Natural killer cell (primary cell): ENCODE data around the gene CD86. TPM values are rescaled to one million over a fixed set of nuclear protein-coding genes. Genes with fewer than 3 reads are reported as not detected.
"Not testable (repeated sequence)": the region's sequence is repeated elsewhere in the genome, so short reads cannot be mapped to it uniquely, and the experiment has no call there.

Experiments
- ATAC-seq, 3 donors: fragments of 150-1000 bp in 2 of 3; fragments of 200-7000 bp in 1 of 3; cut with Tn5 transposase; 1 replicate in 1 of 3; 2 replicates in 2 of 3; pipeline ENCODE4 v1.10.0; 2021; ENCODE audit warnings: mild to moderate bottlenecking in 2 of 3, moderate library complexity in 2 of 3
- DNase-seq, 2 donors: peaks; one replicate each; pipeline versions ENCODE4 v3.0.0 to v3.0.0-alpha.2; 2013 to 2021; ENCODE audit warnings: mixed read lengths in 1 of 2
- H3K27ac ChIP-seq: one replicate; pipeline ENCODE4 v1.5.1; 2013; ENCODE audit warnings: mild to moderate bottlenecking, low read length
- H3K27me3 ChIP-seq: one replicate; pipeline ENCODE4 v1.6.1; 2013; ENCODE audit warnings: low read length; ENCODE audit not compliant: control insufficient read depth, insufficient read depth
- H3K36me3 ChIP-seq: one replicate; pipeline ENCODE4 v1.6.1; 2013; ENCODE audit warnings: low read length; ENCODE audit not compliant: control insufficient read depth, insufficient read depth
- H3K4me1 ChIP-seq: one replicate; pipeline ENCODE4 v1.6.1; 2013; ENCODE audit warnings: low read length; ENCODE audit not compliant: control insufficient read depth, insufficient read depth
- H3K4me3 ChIP-seq: one replicate; pipeline ENCODE4 v1.5.1; 2013; ENCODE audit warnings: low read length
- H3K9me3 ChIP-seq: one replicate; pipeline ENCODE4 v1.6.1; 2013; ENCODE audit warnings: low read length; ENCODE audit not compliant: control insufficient read depth, insufficient read depth
- H3K27ac Mint-ChIP-seq, 2 donors: one replicate each; pipeline ENCODE4 v1.8.0; 2022; ENCODE audit warnings: mild to moderate bottlenecking in 2 of 2, mixed read lengths in 2 of 2, moderate library complexity in 1 of 2
- H3K27me3 Mint-ChIP-seq, 2 donors: one replicate each; pipeline ENCODE4 v1.8.0; 2022; ENCODE audit warnings: low read depth in 2 of 2, mixed read lengths in 2 of 2
- H3K36me3 Mint-ChIP-seq: one replicate; pipeline ENCODE4 v1.8.0; 2022; ENCODE audit warnings: mixed read lengths
- H3K4me1 Mint-ChIP-seq, 2 donors: one replicate each; pipeline ENCODE4 v1.8.0; 2022; ENCODE audit warnings: mixed read lengths in 2 of 2
- H3K4me3 Mint-ChIP-seq: one replicate; pipeline ENCODE4 v1.8.0; 2022; ENCODE audit warnings: mild to moderate bottlenecking, moderate library complexity, mixed read lengths
- H3K9me3 Mint-ChIP-seq, 2 donors: one replicate each; pipeline ENCODE4 v1.8.0; 2022; ENCODE audit warnings: mixed read lengths in 2 of 2
- WGBS: methylation state at CpG from one replicate; pipeline ENCODE4 v1.1.7; 2013; ENCODE audit warnings: missing lambda C conversion rate; ENCODE audit not compliant: insufficient coverage; 5-methylcytosine and 5-hydroxymethylcytosine counted together
- intact Hi-C: fragments of 100-400 bp; cut with micrococcal nuclease; formaldehyde crosslinking; loops from one replicate; pipeline ENCODE4 v1.14.2; 2022
- total RNA-seq, 4 donors: library from RNA; stranded (reverse); fragments of 120-200 nt in 1 of 4; gene quantifications; one replicate each; pipeline versions ENCODE4 v1.2.3 to v1.2.4, GENCODE V29; 2013 to 2022
- TF ChIP-seq, protein P1 (sequence below): fragments of 200-600 bp; IDR thresholded peaks from one replicate; pipeline ENCODE4 v1.8.0; 2022; ENCODE audit warnings: antibody characterized with exemption

CD86 gene
- total RNA-seq, 3 donors from 2014 or later (not counting 1 experiment from before 2014, with no cell fraction given), result 2.1 to 6.9 (median 4.7) TPM

DNA sequence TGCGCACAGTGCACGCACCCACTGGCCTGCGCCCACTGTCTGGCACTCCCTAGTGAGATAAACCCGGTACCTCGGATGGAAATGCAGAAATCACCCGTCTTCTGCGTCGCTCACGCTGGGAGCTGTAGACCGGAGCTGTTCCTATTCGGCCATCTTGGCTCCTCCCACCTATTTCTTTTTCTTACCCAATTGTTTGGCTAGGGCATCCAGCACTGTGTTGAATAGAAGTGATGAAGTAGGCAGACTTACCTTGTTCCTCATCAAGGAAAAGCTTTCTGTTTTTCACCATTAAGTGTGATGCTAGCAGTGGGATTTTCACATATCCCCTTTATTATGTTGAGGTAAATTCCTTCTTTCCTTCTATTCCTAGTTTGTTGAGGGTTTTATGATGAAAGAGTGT, 7.4 kb upstream of the CD86 start:
- DNase-seq, H3K27ac ChIP-seq, H3K4me1 ChIP-seq, H3K4me3 Mint-ChIP-seq, H3K27me3 ChIP-seq, H3K27ac Mint-ChIP-seq, ATAC-seq, H3K36me3 Mint-ChIP-seq, H3K36me3 ChIP-seq, H3K27me3 Mint-ChIP-seq, H3K4me1 Mint-ChIP-seq, intact Hi-C loops, H3K4me3 ChIP-seq, H3K9me3 Mint-ChIP-seq, H3K9me3 ChIP-seq: not testable (repeated sequence)
- 86% methylated on average over 6 of the region's 11 CpGs for WGBS

DNA sequence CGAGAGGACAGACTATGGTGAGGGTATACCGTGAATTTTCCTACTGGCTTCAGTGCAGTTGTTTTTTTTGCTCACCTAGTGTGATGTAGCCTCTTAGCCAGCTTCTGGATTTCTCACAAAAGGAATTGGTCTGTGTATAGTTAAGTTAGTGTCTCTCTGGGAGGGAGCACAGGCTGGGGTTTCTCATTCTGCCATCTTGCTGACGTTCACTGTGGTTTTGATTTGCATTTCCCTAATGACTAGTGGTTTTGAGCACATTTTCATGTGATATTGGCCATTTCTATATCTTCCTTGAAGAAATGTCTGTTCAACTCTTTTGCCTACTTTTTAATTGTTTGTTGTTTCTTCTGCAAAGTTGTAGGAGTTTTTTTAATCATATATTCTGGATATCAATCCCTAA, 2.2 kb upstream of the CD86 start:
- TF ChIP-seq, protein P1, sequence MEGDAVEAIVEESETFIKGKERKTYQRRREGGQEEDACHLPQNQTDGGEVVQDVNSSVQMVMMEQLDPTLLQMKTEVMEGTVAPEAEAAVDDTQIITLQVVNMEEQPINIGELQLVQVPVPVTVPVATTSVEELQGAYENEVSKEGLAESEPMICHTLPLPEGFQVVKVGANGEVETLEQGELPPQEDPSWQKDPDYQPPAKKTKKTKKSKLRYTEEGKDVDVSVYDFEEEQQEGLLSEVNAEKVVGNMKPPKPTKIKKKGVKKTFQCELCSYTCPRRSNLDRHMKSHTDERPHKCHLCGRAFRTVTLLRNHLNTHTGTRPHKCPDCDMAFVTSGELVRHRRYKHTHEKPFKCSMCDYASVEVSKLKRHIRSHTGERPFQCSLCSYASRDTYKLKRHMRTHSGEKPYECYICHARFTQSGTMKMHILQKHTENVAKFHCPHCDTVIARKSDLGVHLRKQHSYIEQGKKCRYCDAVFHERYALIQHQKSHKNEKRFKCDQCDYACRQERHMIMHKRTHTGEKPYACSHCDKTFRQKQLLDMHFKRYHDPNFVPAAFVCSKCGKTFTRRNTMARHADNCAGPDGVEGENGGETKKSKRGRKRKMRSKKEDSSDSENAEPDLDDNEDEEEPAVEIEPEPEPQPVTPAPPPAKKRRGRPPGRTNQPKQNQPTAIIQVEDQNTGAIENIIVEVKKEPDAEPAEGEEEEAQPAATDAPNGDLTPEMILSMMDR, result no peak
- Histone ChIP-seq H3K4me1 (no peaks in the 10 kb centered on the region), H3K4me3 (no peak overlapping the region), H3K27me3 (no peaks in the 10 kb centered on the region), H3K36me3 (no peaks in the 10 kb centered on the region), H3K9me3 (no peaks in the 10 kb centered on the region), H3K27ac (no peak overlapping the region)
- Mint-ChIP-seq H3K4me1 (no peaks in the 10 kb centered on the region), H3K27me3 (peaks cover 0 to 4% of the 10 kb centered on the region in 2 donors), H3K4me3 (no peak overlapping the region), H3K27ac (no peak overlapping the region), H3K36me3 (peaks cover 7% of the 10 kb centered on the region), H3K9me3 (no peaks in the 10 kb centered on the region)
- no peak for DNase-seq
- intact Hi-C loops, result no loop called here
- WGBS, result 65% methylated on average over 3 of the region's 3 CpGs
- ATAC-seq, result no peak

DNA sequence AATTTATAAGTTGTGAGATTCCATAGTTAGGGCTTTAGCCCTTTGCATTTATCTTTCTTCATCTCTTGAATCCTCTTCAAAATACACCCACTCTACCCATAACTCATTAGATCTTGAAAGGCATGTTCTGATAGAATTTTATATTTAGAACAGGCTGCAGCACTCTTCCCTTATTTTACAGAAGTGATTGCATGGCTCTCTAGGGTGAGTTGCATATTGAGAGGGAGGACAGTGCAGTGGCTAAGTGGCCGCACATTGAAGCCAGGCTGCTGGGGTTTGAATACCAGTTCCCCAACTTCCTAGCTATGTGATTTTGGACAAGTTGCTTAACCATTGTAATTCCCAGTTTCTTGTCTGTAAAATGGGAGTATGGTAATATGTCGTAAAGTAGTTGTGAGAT, 2.5 kb downstream of the CD86 start:
- Histone ChIP-seq H3K27ac (no peak overlapping the region), H3K9me3 (no peaks in the 10 kb centered on the region), H3K4me3 (no peak overlapping the region), H3K4me1 (no peaks in the 10 kb centered on the region), H3K36me3 (no peaks in the 10 kb centered on the region), H3K27me3 (no peaks in the 10 kb centered on the region)
- no peak overlapping the region for H3K27ac Mint-ChIP-seq
- H3K9me3 Mint-ChIP-seq, result peaks cover 0 to 2% of the 10 kb centered on the region in 2 donors
- DNase-seq, result no peak
- peaks cover 9 to 10% of the 10 kb centered on the region in 2 donors for H3K27me3 Mint-ChIP-seq
- TF ChIP-seq, protein P1, result no peak
- WGBS, result 100% methylated on average over 1 of the region's 2 CpGs
- H3K4me3 Mint-ChIP-seq, result no peak overlapping the region
- no peak for ATAC-seq
- intact Hi-C loops, result no loop called here
- no peaks in the 10 kb centered on the region for H3K36me3 Mint-ChIP-seq
- no peaks in the 10 kb centered on the region for H3K4me1 Mint-ChIP-seq

DNA sequence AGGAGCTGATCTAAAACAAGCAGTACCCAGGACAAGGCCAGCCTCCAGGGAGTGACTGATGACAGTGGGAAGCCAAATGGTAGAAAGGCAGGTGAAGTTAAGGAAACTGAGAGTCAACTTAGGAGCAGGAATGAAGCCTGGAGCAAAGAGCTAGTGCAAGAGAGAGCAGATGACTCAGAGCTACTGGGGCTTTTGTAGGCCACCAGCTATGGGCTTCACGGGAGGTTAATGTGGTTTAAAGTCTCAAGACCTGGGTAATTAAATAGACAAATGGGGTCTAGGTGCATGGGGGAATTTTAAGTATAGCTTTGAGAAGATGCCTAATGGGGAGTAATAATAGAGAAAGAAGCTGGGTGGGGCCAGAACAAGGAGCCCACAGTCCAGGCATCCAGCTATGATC, 3.1 kb downstream of the CD86 start:
- Mint-ChIP-seq H3K4me3 (no peak overlapping the region), H3K9me3 (peaks cover 0 to 2% of the 10 kb centered on the region in 2 donors), H3K36me3 (no peaks in the 10 kb centered on the region), H3K27me3 (peaks cover 9 to 10% of the 10 kb centered on the region in 2 donors), H3K27ac (no peak overlapping the region), H3K4me1 (no peaks in the 10 kb centered on the region)
- no peaks in the 10 kb centered on the region for H3K27me3 ChIP-seq
- TF ChIP-seq, protein P1, result no peak
- 71% methylated on average over 1 of the region's 1 CpG for WGBS
- H3K27ac ChIP-seq, result no peak overlapping the region
- intact Hi-C loops, result no loop called here
- no peak for DNase-seq
- H3K4me1 ChIP-seq, result no peaks in the 10 kb centered on the region
- ATAC-seq, result no peak
- no peaks in the 10 kb centered on the region for H3K36me3 ChIP-seq
- no peaks in the 10 kb centered on the region for H3K9me3 ChIP-seq
- no peak overlapping the region for H3K4me3 ChIP-seq
